H4 (cell line): Measurements from ENCODE around the gene RAD1. TPM values are rescaled to one million over a fixed set of nuclear protein-coding genes. Genes with fewer than 3 reads are reported as not detected.
A peak's percentile ranks its signal among the peaks of the same experiment; 100 is the strongest.
"Not testable (repeated sequence)": the region's sequence is repeated elsewhere in the genome, so short reads cannot be mapped to it uniquely, and the experiment has no call there.

Experiments
- DNase-seq: peaks from one replicate; pipeline ENCODE4 v3.0.0-alpha.2; 2015; ENCODE audit warnings: low spot score
- total RNA-seq: library from RNA; depleted of rRNA; stranded (reverse); fragments of >200 nt; shearing (Covaris generic); gene quantifications from 2 replicates; pipeline ENCODE4 v1.2.3, GENCODE V29; 2014; rRNA removed

RAD1 gene
- 48.3 and 78.0 TPM in 2 replicates for total RNA-seq

GRCh38 chr5:34915139-34915855, at the start of gene RAD1, which contains the start of gene BRIX1:
Gene RAD1 (minus strand): TSS chr5:34915504. CDS start chr5:34914892, 612 bp downstream.
Gene BRIX1 (plus strand): TSS chr5:34915711. CDS start chr5:34915739, 28 bp downstream.
- DNase-seq: peak; percentile 98

- peak; percentile 36 for DNase-seq
Observed at GRCh38 chr5:34959323-34959722, 44.0 kb upstream of the RAD1 start.

- DNase-seq: peak; percentile 21
Observed at GRCh38 chr5:34957857-34958690, 42.8 kb upstream of the RAD1 start.

GRCh38 chr5:34957321-34957720, 42.0 kb upstream of the RAD1 start:
- DNase-seq: no peak

- DNase-seq: no peak
Observed at GRCh38 chr5:34944460-34945047, 29.2 kb upstream of the RAD1 start.

- no peak for DNase-seq
Observed at GRCh38 chr5:34944044-34944443, 28.7 kb upstream of the RAD1 start.

- no peak for DNase-seq
Observed at GRCh38 chr5:34941936-34942335, 26.6 kb upstream of the RAD1 start.

- no peak for DNase-seq
Observed at GRCh38 chr5:34932947-34933346, 17.6 kb upstream of the RAD1 start.

- DNase-seq: no peak
Observed at GRCh38 chr5:34930870-34931269, 15.6 kb upstream of the RAD1 start.

- no peak for DNase-seq
Observed at GRCh38 chr5:34930462-34930844, 15.1 kb upstream of the RAD1 start.

- DNase-seq: peak; percentile 79
Observed at GRCh38 chr5:34929720-34930461, 14.6 kb upstream of the RAD1 start.

GRCh38 chr5:34929134-34929719, 13.9 kb upstream of the RAD1 start, which contains the start of gene DNAJC21:
Gene DNAJC21 (plus strand): TSS chr5:34929559. CDS start chr5:34929820, 261 bp downstream.
- peak; percentile 96 for DNase-seq

GRCh38 chr5:34928267-34928666, 13.0 kb upstream of the RAD1 start:
- no peak for DNase-seq

- no peak for DNase-seq
Observed at GRCh38 chr5:34927785-34928184, 12.5 kb upstream of the RAD1 start.

GRCh38 chr5:34926318-34926888, 11.1 kb upstream of the RAD1 start:
- DNase-seq: no peak

- DNase-seq: no peak
Observed at GRCh38 chr5:34924462-34924765, 9.1 kb upstream of the RAD1 start.

- DNase-seq: peak; percentile 93
Observed at GRCh38 chr5:34923694-34924461, 8.6 kb upstream of the RAD1 start.

- DNase-seq: not testable (repeated sequence)
Observed at GRCh38 chr5:34923256-34923655, 8.0 kb upstream of the RAD1 start.

- no peak for DNase-seq
Observed at GRCh38 chr5:34919077-34919476, 3.8 kb upstream of the RAD1 start.

- DNase-seq: no peak
Observed at GRCh38 chr5:34918025-34918424, 2.7 kb upstream of the RAD1 start.
